ENCODE results near the gene SLC9A2. TPM values are rescaled to one million over a fixed set of nuclear protein-coding genes. Genes with fewer than 3 reads are reported as not detected.

Gene SLC9A2
- total RNA-seq, 1 experiment from 2014 or later: 7.1 TPM

DNA sequence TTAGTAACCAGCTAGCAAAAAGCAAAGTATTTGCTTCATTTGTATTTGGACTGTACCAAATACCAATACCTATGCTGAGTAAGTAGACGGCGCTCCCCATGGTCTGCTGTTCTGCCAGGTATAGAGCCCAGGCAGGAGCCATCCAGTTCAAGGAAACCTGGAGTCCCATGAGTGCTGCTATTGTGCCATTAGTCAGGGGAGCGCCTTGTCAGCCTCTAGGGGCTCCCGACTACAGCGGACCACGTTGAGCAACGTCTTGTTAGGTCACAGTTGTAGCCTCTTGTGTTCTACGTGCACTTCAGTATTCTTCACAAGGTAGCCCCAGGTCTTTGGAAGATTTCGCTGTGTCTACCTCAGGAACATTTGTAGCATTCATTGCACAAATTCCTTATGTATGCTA is 21.6 kb upstream of the SLC9A2 start:
- Histone ChIP-seq H2AFZ (ENCODE audit: low read length) (no peak overlapping the region), H3K9ac (ENCODE audit: low read length) (no peak overlapping the region), H3K4me2 (ENCODE audit: low read length) (no peak overlapping the region), H3K4me1 (ENCODE audit: insufficient read depth, low read length) (0 out of 2 replicates have a peak, but pooled peaks cover 5% of the 10 kb centered on the region), H3K9me2 (replicated peaks; ENCODE audit: low read length) (no peaks in the 10 kb centered on the region), H3F3A (ENCODE audit: low read length, unreplicated experiment) (no peaks in the 10 kb centered on the region), H4K20me1 (ENCODE audit: low read length) (no peaks in the 10 kb centered on the region), H3K4me3 (ENCODE audit: low read length) (no peak overlapping the region), H3K9me3 (ENCODE audit: low read length) (no peaks in the 10 kb centered on the region), H3K79me2 (ENCODE audit: low read length) (no peaks in the 10 kb centered on the region), H3K27ac (ENCODE audit: low read length) (no peak overlapping the region), H3K36me3 (ENCODE audit: low read depth, low read length) (no peaks in the 10 kb centered on the region), H3K27me3 (ENCODE audit: low read length) (no peaks in the 10 kb centered on the region)
- DNase-seq: no peak
- ChIA-PET CTCF (no interaction called here), POLR2A (ENCODE audit: unreplicated experiment) (no interaction called here)
- intact Hi-C loops (cut with micrococcal nuclease): no loop called here
- TF ChIP-seq EZH2phosphoT487 (IDR thresholded peaks at IDR 0.05; ENCODE audit: borderline replicate concordance, low read length): no peak
- TF ChIP-seq EZH2 (IDR thresholded peaks at IDR 0.05; ENCODE audit: low read length, unreplicated experiment): no peak
- TF ChIP-seq CTCF (conservative IDR thresholded peaks at IDR 0.05; ENCODE audit: low read depth, low read length): no peak
- BruUV-seq (replicated peaks): no TSS peak
- ATAC-seq: no peak

- Histone ChIP-seq H3K9me2 (replicated peaks; ENCODE audit: low read length) (no peaks in the 10 kb centered on the region), H4K20me1 (ENCODE audit: low read length) (no peaks in the 10 kb centered on the region), H3K79me2 (ENCODE audit: low read length) (no peaks in the 10 kb centered on the region), H3K4me3 (ENCODE audit: low read length) (no peak overlapping the region), H3K36me3 (ENCODE audit: low read depth, low read length) (no peaks in the 10 kb centered on the region), H3K27me3 (ENCODE audit: low read length) (no peaks in the 10 kb centered on the region), H3F3A (ENCODE audit: low read length, unreplicated experiment) (no peaks in the 10 kb centered on the region), H3K4me1 (ENCODE audit: insufficient read depth, low read length) (0 out of 2 replicates have a peak, but pooled peaks cover 2% of the 10 kb centered on the region), H2AFZ (ENCODE audit: low read length) (no peak overlapping the region), H3K9ac (ENCODE audit: low read length) (no peak overlapping the region), H3K9me3 (ENCODE audit: low read length) (no peaks in the 10 kb centered on the region), H3K27ac (ENCODE audit: low read length) (no peak overlapping the region), H3K4me2 (ENCODE audit: low read length) (no peak overlapping the region)
- CTCF ChIA-PET: interaction anchor here (0.6 kb wide), 1 partner anchor 104 kb away, joined by 3 read pairs; no protein-coding TSS in a partner anchor
- POLR2A ChIA-PET (ENCODE audit: unreplicated experiment): no interaction called here
- no TSS peak for BruUV-seq (replicated peaks)
- TF ChIP-seq EZH2 (IDR thresholded peaks at IDR 0.05; ENCODE audit: low read length, unreplicated experiment) (no peak), CTCF (conservative IDR thresholded peaks at IDR 0.05; ENCODE audit: low read depth, low read length) (peak; percentile 24; the same call in 1 of the 2 replicates), EZH2phosphoT487 (IDR thresholded peaks at IDR 0.05; ENCODE audit: borderline replicate concordance, low read length) (no peak)
- no peak for ATAC-seq
- DNase-seq: no peak
- intact Hi-C loops (cut with micrococcal nuclease): no loop called here
Measured at GRCh38 chr2:102599486-102599885, 19.9 kb upstream of the SLC9A2 start.

- Histone ChIP-seq H3K4me3 (ENCODE audit: low read length) (no peak overlapping the region), H3K27me3 (ENCODE audit: low read length) (no peaks in the 10 kb centered on the region), H2AFZ (ENCODE audit: low read length) (no peak overlapping the region), H3K79me2 (ENCODE audit: low read length) (no peaks in the 10 kb centered on the region), H3K9me3 (ENCODE audit: low read length) (no peaks in the 10 kb centered on the region), H3F3A (ENCODE audit: low read length, unreplicated experiment) (no peaks in the 10 kb centered on the region), H3K9me2 (replicated peaks; ENCODE audit: low read length) (no peaks in the 10 kb centered on the region), H3K27ac (ENCODE audit: low read length) (no peak overlapping the region), H4K20me1 (ENCODE audit: low read length) (no peaks in the 10 kb centered on the region), H3K9ac (ENCODE audit: low read length) (no peak overlapping the region), H3K4me2 (ENCODE audit: low read length) (no peak overlapping the region), H3K4me1 (ENCODE audit: insufficient read depth, low read length) (peaks cover 2% of the 10 kb centered on the region; the same call in 1 of the 2 replicates), H3K36me3 (ENCODE audit: low read depth, low read length) (no peaks in the 10 kb centered on the region)
- no peak for TF ChIP-seq CTCF (conservative IDR thresholded peaks at IDR 0.05; ENCODE audit: low read depth, low read length)
- no peak for TF ChIP-seq EZH2phosphoT487 (IDR thresholded peaks at IDR 0.05; ENCODE audit: borderline replicate concordance, low read length)
- no peak for TF ChIP-seq EZH2 (IDR thresholded peaks at IDR 0.05; ENCODE audit: low read length, unreplicated experiment)
- BruUV-seq (replicated peaks): no TSS peak
- CTCF ChIA-PET: no interaction called here
- intact Hi-C loops (cut with micrococcal nuclease): no loop called here
- ATAC-seq (no peak), DNase-seq (no peak)
- POLR2A ChIA-PET (ENCODE audit: unreplicated experiment): no interaction called here
Measured at GRCh38 chr2:102601730-102602129, 17.6 kb upstream of the SLC9A2 start.

Measured in PC-3 (cell line).